DND-41 (cell line): ENCODE results near the gene VCL.

Experiments used
- ATAC-seq: fragments of 200-7000 bp; cut with Tn5 transposase; 3 replicates; pipeline ENCODE4 v1.9.1; 2021; ENCODE audit warnings: low read depth; ENCODE audit not compliant: insufficient read depth
- DNase-seq: peaks from one replicate; pipeline ENCODE4 v3.0.0-alpha.2; 2020
- H2AFZ ChIP-seq: 2 replicates; pipeline ENCODE4 v1.6.0; 2012; ENCODE audit warnings: low read depth, low read length
- H3K27ac ChIP-seq: 2 replicates; pipeline ENCODE4 v1.5.1; 2012; ENCODE audit warnings: low read length, inconsistent platforms
- H3K27me3 ChIP-seq: fragments of 200-600 bp; sonication (generic); 2 replicates; pipeline ENCODE4 v1.6.0; 2012; ENCODE audit warnings: low read length, mild to moderate bottlenecking, inconsistent platforms; ENCODE audit not compliant: insufficient read depth, poor library complexity
- H3K36me3 ChIP-seq: 2 replicates; pipeline ENCODE4 v1.5.1; 2012; ENCODE audit warnings: low read length, inconsistent platforms; ENCODE audit not compliant: insufficient read depth
- H3K4me1 ChIP-seq: 2 replicates; pipeline ENCODE4 v1.5.1; 2012; ENCODE audit warnings: mild to moderate bottlenecking, low read length; ENCODE audit not compliant: insufficient read depth
- H3K4me2 ChIP-seq: 2 replicates; pipeline ENCODE4 v1.6.0; 2012; ENCODE audit warnings: mild to moderate bottlenecking, moderate library complexity, low read length, inconsistent platforms; ENCODE audit not compliant: insufficient read depth
- H3K4me3 ChIP-seq, 2 experiments: fragments of 200-600 bp in 1 of 2; shearing (Covaris generic) in 1 of 2; 2 replicates each; pipeline ENCODE4 v1.5.1; 2012 to 2016; ENCODE audit warnings: inconsistent platforms in 2 of 2, low read length in 2 of 2, mild to moderate bottlenecking in 2 of 2, low read depth in 1 of 2, moderate library complexity in 1 of 2
- H3K79me2 ChIP-seq: 2 replicates; pipeline ENCODE4 v1.6.0; 2012; ENCODE audit warnings: low read length, inconsistent platforms; ENCODE audit not compliant: insufficient read depth
- H3K9ac ChIP-seq: 2 replicates; pipeline ENCODE4 v1.6.0; 2012; ENCODE audit warnings: low read depth, mild to moderate bottlenecking, inconsistent platforms, low read length, moderate library complexity
- H3K9me3 ChIP-seq: 2 replicates; pipeline ENCODE4 v1.5.1; 2012; ENCODE audit warnings: low read length, moderate library complexity, mild to moderate bottlenecking, inconsistent platforms; ENCODE audit not compliant: insufficient read depth, severe bottlenecking
- H4K20me1 ChIP-seq: 2 replicates; pipeline ENCODE4 v1.6.0; 2012; ENCODE audit warnings: low read length; ENCODE audit not compliant: insufficient read depth
- CTCF ChIP-seq: IDR thresholded peaks from 2 replicates; pipeline ENCODE4 v1.5.1; 2012; ENCODE audit warnings: borderline replicate concordance, low read length, moderate library complexity, mild to moderate bottlenecking; ENCODE audit not compliant: poor library complexity, severe bottlenecking; ENCODE audit errors: extremely low read depth
- EZH2 ChIP-seq: IDR thresholded peaks from 3 replicates; pipeline ENCODE4 v1.6.1; 2012; ENCODE audit warnings: borderline replicate concordance, low read depth, mild to moderate bottlenecking, moderate library complexity, low read length, inconsistent platforms; ENCODE audit not compliant: severe bottlenecking

The VCL gene

GRCh38 chr10:73979809-73980433 lies 18.0 kb upstream of the VCL start:
- H3K4me2 ChIP-seq: no peak overlapping the region
- H2AFZ ChIP-seq: no peak overlapping the region
- no peaks in the 10 kb centered on the region for H4K20me1 ChIP-seq
- TF ChIP-seq EZH2: no peak
- no peak for TF ChIP-seq CTCF
- no peak overlapping the region for H3K9ac ChIP-seq
- no peak overlapping the region for H3K4me3 ChIP-seq
- H3K9me3 ChIP-seq: no peaks in the 10 kb centered on the region
- no peaks in the 10 kb centered on the region for H3K79me2 ChIP-seq
- H3K4me1 ChIP-seq: no peaks in the 10 kb centered on the region
- ATAC-seq (no peak), DNase-seq (no peak)
- H3K27me3 ChIP-seq: peaks cover 30% of the 10 kb centered on the region
- no peak overlapping the region for H3K27ac ChIP-seq
- H3K36me3 ChIP-seq: no peaks in the 10 kb centered on the region

GRCh38 chr10:73981812-73982211 lies 16.1 kb upstream of the VCL start:
- no peaks in the 10 kb centered on the region for H3K9me3 ChIP-seq
- ATAC-seq: no peak
- no peaks in the 10 kb centered on the region for H3K36me3 ChIP-seq
- peaks cover 30% of the 10 kb centered on the region for H3K27me3 ChIP-seq
- no peaks in the 10 kb centered on the region for H4K20me1 ChIP-seq
- H3K4me3 ChIP-seq: no peak overlapping the region
- no peak overlapping the region for H3K9ac ChIP-seq
- H3K4me1 ChIP-seq: no peaks in the 10 kb centered on the region
- no peak overlapping the region for H3K27ac ChIP-seq
- TF ChIP-seq EZH2 (no peak), CTCF (no peak)
- H2AFZ ChIP-seq: no peak overlapping the region
- no peaks in the 10 kb centered on the region for H3K79me2 ChIP-seq
- no peak for DNase-seq
- H3K4me2 ChIP-seq: no peak overlapping the region

GRCh38 chr10:73983096-73984047 lies 14.5 kb upstream of the VCL start:
- DNase-seq (no peak), ATAC-seq (no peak)
- H3K4me1 ChIP-seq: no peaks in the 10 kb centered on the region
- H3K9ac ChIP-seq: no peak overlapping the region
- no peaks in the 10 kb centered on the region for H4K20me1 ChIP-seq
- no peak overlapping the region for H3K4me3 ChIP-seq
- no peaks in the 10 kb centered on the region for H3K79me2 ChIP-seq
- H3K27ac ChIP-seq: no peak overlapping the region
- no peak overlapping the region for H2AFZ ChIP-seq
- H3K27me3 ChIP-seq: peaks cover 30% of the 10 kb centered on the region
- no peaks in the 10 kb centered on the region for H3K9me3 ChIP-seq
- H3K36me3 ChIP-seq: no peaks in the 10 kb centered on the region
- TF ChIP-seq EZH2: no peak
- TF ChIP-seq CTCF: no peak
- H3K4me2 ChIP-seq: no peak overlapping the region
